NOMO-1 treated with dmso at 0.1 percent for 144 hours (cell line): ENCODE results near the gene GMEB2.
"Not testable (repeated sequence)": the region's sequence is repeated elsewhere in the genome, so short reads cannot be mapped to it uniquely, and the experiment has no call there.

Experiments used
- DNase-seq: peaks from one replicate; lab custom pipeline; 2025; ENCODE audit not compliant: unreplicated experiment; lab: John Stamatoyannopoulos, UW

Gene GMEB2

GRCh38 chr20:63617092-63617875 lies 9.6 kb downstream of the GMEB2 start:
- DNase-seq, result no peak

- not testable (repeated sequence) for DNase-seq
Observed at GRCh38 chr20:63613863-63614594, 12.9 kb downstream of the GMEB2 start.

- DNase-seq, result peak; percentile 93
Observed at GRCh38 chr20:63612276-63612931, 14.5 kb downstream of the GMEB2 start.

GRCh38 chr20:63611646-63612045 lies 15.3 kb downstream of the GMEB2 start:
- DNase-seq, result no peak

GRCh38 chr20:63610581-63611435 lies 16.1 kb downstream of the GMEB2 start:
- no peak for DNase-seq

- DNase-seq, result no peak
Observed at GRCh38 chr20:63606686-63607085, 20.2 kb downstream of the GMEB2 start.

GRCh38 chr20:63602321-63602720 lies 24.6 kb downstream of the GMEB2 start:
- DNase-seq, result no peak

GRCh38 chr20:63601679-63602078 lies 25.2 kb downstream of the GMEB2 start:
- DNase-seq, result not testable (repeated sequence)

- DNase-seq, result no peak
Observed at GRCh38 chr20:63599396-63600050, 27.4 kb downstream of the GMEB2 start.

GRCh38 chr20:63598479-63599395 lies 28.2 kb downstream of the GMEB2 start:
- DNase-seq, result no peak

GRCh38 chr20:63597651-63598478 lies 29.0 kb downstream of the GMEB2 start:
- no peak for DNase-seq

GRCh38 chr20:63596423-63596822 lies 30.5 kb downstream of the GMEB2 start:
- no peak for DNase-seq

GRCh38 chr20:63595416-63596127 lies 31.3 kb downstream of the GMEB2 start:
- DNase-seq, result no peak

GRCh38 chr20:63594043-63594561 lies 32.8 kb downstream of the GMEB2 start:
- DNase-seq, result no peak

GRCh38 chr20:63592661-63593060 lies 34.2 kb downstream of the GMEB2 start:
- DNase-seq, result no peak

GRCh38 chr20:63591786-63592355 lies 35.0 kb downstream of the GMEB2 start:
- DNase-seq, result no peak

- no peak for DNase-seq
Observed at GRCh38 chr20:63591147-63591533, 35.8 kb downstream of the GMEB2 start.
